ENCODE data around the gene NHSL1. TPM values are rescaled to one million over a fixed set of nuclear protein-coding genes. Genes with fewer than 3 reads are reported as not detected.
A peak's percentile ranks its signal among the peaks of the same experiment; 100 is the strongest.

NHSL1 gene
- total RNA-seq, 2 experiments from 2014 or later, result 0.06 to 0.08 TPM

DNA sequence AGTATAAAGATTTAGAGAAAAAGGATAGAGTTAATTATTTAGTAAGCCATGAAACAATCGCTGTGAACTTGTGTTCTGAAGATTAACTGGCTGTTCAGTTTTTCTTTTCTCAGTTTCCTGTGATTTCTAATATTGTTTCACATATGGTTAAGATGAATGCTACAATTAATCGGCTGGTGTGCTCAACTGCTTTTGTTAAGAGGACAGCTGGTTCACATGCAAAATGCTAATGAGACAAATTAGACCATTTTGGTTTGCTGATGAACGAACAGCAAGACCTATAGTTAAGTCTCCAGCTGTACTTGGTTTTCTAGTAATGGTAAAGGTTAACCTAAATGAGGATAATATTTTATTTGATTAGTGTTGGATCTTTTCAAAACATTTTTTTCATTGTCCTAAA is 10.8 kb upstream of the NHSL1 start:
- H3K9me3 ChIP-seq (ENCODE audit: control insufficient read depth in 1 of 2, insufficient read depth in 1 of 2, low read length in 2 of 2), result no peaks in the 10 kb centered on the region
- DNase-seq (no peak), ATAC-seq (ENCODE audit: poor library complexity) (no peak)
- intact Hi-C loops (cut with DNase I, micrococcal nuclease), result loop anchor here in 1 of 2 experiments (10.0 kb wide), 1 partner anchor 225 kb away; no protein-coding TSS in a partner anchor
- no peak overlapping the region for H3K4me3 ChIP-seq (ENCODE audit: low read length)
- ChIA-PET CTCF (interaction anchor here (0.7 to 1.8 kb wide), 6 partner anchors 8 to 394 kb away, joined by 3 to 8 read pairs (median 6); partner anchors contain the start of gene HEBP2), POLR2A (interaction anchor here (0.8 kb wide), 1 partner anchor 395 kb away, joined by 3 read pairs; no protein-coding TSS in a partner anchor)
- H3K27me3 ChIP-seq (ENCODE audit: control insufficient read depth in 1 of 2, insufficient read depth in 2 of 2, low read length in 2 of 2), result no peaks in the 10 kb centered on the region
- Mint-ChIP-seq H3K9me3 (no peaks in the 10 kb centered on the region), H3K27ac (no peak overlapping the region), H3K36me3 (ENCODE audit: low read depth) (no peaks in the 10 kb centered on the region), H3K4me3 (no peak overlapping the region), H3K27me3 (no peaks in the 10 kb centered on the region), H3K4me1 (ENCODE audit: low read depth) (peaks cover 10% of the 10 kb centered on the region)
- no peak for TF ChIP-seq CTCF (IDR thresholded peaks at IDR 0.05)
- H3K36me3 ChIP-seq (ENCODE audit: insufficient read depth, low read length), result no peaks in the 10 kb centered on the region
- no peak overlapping the region for H3K27ac ChIP-seq (ENCODE audit: low read depth in 1 of 2, low read length in 2 of 2)
- H3K4me1 ChIP-seq (ENCODE audit: insufficient read depth, low read length), result peaks cover 6% of the 10 kb centered on the region

DNA sequence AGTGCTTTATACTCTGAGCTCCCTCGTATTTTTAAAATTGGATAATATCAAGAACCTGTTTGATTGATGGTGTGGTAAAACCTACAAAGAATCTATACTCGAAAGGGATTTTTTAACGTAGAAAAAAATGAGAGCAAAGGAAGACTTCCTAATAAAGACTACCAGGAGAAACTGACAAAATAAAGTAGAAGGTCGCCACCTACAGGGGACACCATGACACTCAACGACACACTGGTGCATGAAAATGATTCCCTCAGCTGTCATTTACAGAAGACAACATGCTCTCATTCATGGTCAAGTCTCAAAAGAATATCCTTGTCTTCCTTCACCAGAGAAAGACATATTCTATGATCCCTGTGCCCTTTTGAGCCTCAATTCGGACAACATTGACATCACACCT is 10.1 kb upstream of the NHSL1 start:
- Histone ChIP-seq H3K27me3 (ENCODE audit: control insufficient read depth in 1 of 2, insufficient read depth in 2 of 2, low read length in 2 of 2) (no peaks in the 10 kb centered on the region), H3K4me3 (ENCODE audit: low read length) (no peak overlapping the region), H3K9me3 (ENCODE audit: control insufficient read depth in 1 of 2, insufficient read depth in 1 of 2, low read length in 2 of 2) (no peaks in the 10 kb centered on the region), H3K36me3 (ENCODE audit: insufficient read depth, low read length) (no peaks in the 10 kb centered on the region), H3K27ac (ENCODE audit: low read depth in 1 of 2, low read length in 2 of 2) (no peak overlapping the region), H3K4me1 (ENCODE audit: insufficient read depth, low read length) (no peaks in the 10 kb centered on the region)
- CTCF ChIA-PET, result interaction anchor here (0.6 to 1.8 kb wide), 11 partner anchors 8 to 1265 kb away, joined by 3 to 8 read pairs (median 3); partner anchors contain the start of gene HEBP2
- intact Hi-C loops (cut with DNase I, micrococcal nuclease), result loop anchor here (1.0 to 10.0 kb wide), 2 partner anchors 80 to 505 kb away; no protein-coding TSS in a partner anchor
- Mint-ChIP-seq H3K4me1 (ENCODE audit: low read depth) (peaks cover 5% of the 10 kb centered on the region), H3K36me3 (ENCODE audit: low read depth) (no peaks in the 10 kb centered on the region), H3K4me3 (no peak overlapping the region), H3K27me3 (no peaks in the 10 kb centered on the region), H3K9me3 (no peaks in the 10 kb centered on the region), H3K27ac (no peak overlapping the region)
- ATAC-seq (ENCODE audit: poor library complexity), result peak; percentile 44
- POLR2A ChIA-PET, result interaction anchor here (0.7 to 0.8 kb wide), 3 partner anchors 54 to 394 kb away, joined by 3 to 6 read pairs (median 3); no protein-coding TSS in a partner anchor
- peak; percentile 77 for TF ChIP-seq CTCF (IDR thresholded peaks at IDR 0.05)
- peak in 13 of 14 experiments; percentile 9 to 75 (median 35) for DNase-seq

- no peaks in the 10 kb centered on the region for H3K36me3 ChIP-seq (ENCODE audit: insufficient read depth, low read length)
- H3K27ac ChIP-seq (ENCODE audit: low read depth in 1 of 2, low read length in 2 of 2), result no peak overlapping the region
- Mint-ChIP-seq H3K4me1 (ENCODE audit: low read depth) (peaks cover 5% of the 10 kb centered on the region), H3K9me3 (no peaks in the 10 kb centered on the region), H3K27me3 (no peaks in the 10 kb centered on the region), H3K4me3 (no peak overlapping the region), H3K27ac (no peak overlapping the region), H3K36me3 (ENCODE audit: low read depth) (no peaks in the 10 kb centered on the region)
- intact Hi-C loops (cut with DNase I, micrococcal nuclease), result loop anchor here in 1 of 2 experiments (10.0 kb wide), 1 partner anchor 504 kb away; no protein-coding TSS in a partner anchor
- CTCF ChIA-PET, result interaction anchor here (0.6 to 1.8 kb wide), 8 partner anchors 9 to 1265 kb away, joined by 3 to 8 read pairs (median 4); no protein-coding TSS in a partner anchor
- H3K27me3 ChIP-seq (ENCODE audit: control insufficient read depth in 1 of 2, insufficient read depth in 2 of 2, low read length in 2 of 2), result no peaks in the 10 kb centered on the region
- DNase-seq, result no peak
- no peak overlapping the region for H3K4me3 ChIP-seq (ENCODE audit: low read length)
- H3K9me3 ChIP-seq (ENCODE audit: control insufficient read depth in 1 of 2, insufficient read depth in 1 of 2, low read length in 2 of 2), result no peaks in the 10 kb centered on the region
- H3K4me1 ChIP-seq (ENCODE audit: insufficient read depth, low read length), result no peaks in the 10 kb centered on the region
- no peak for ATAC-seq (ENCODE audit: poor library complexity)
- TF ChIP-seq CTCF (IDR thresholded peaks at IDR 0.05), result no peak
- POLR2A ChIA-PET, result interaction anchor here (0.7 kb wide), 1 partner anchor 53 kb away, joined by 6 read pairs; no protein-coding TSS in a partner anchor
These were observed 9.3 kb upstream of the NHSL1 start for GRCh38 chr6:138508676-138508988.
